Activated CD4-positive, alpha-beta T cell treated with anti-CD3 and anti-CD28 coated beads for 36 hours (primary cell): ENCODE data around the gene OSBPL9. TPM values are rescaled to one million over a fixed set of nuclear protein-coding genes. Genes with fewer than 3 reads are reported as not detected.

Experiments used
- ATAC-seq: fragments of 200-7000 bp; cut with Tn5 transposase; one replicate; pipeline ENCODE4 v1.10.0; 2021; ENCODE audit warnings: mild to moderate bottlenecking, moderate library complexity
- CTCF ChIA-PET: fragments of 350-600 bp; sonication (Branson Sonifier 250); formaldehyde crosslinking; loops from one replicate; lab custom pipeline; 2021; ENCODE audit warnings: antibody characterized with exemption; lab: Charles Lee
- POLR2A ChIA-PET: fragments of 350-600 bp; sonication (Branson Sonifier 250); formaldehyde crosslinking; loops from one replicate; lab custom pipeline; 2021; ENCODE audit warnings: antibody characterized with exemption, inconsistent platforms; lab: Charles Lee
- DNase-seq: peaks from one replicate; pipeline ENCODE4 v3.0.0-alpha.2; 2020
- H3K27ac Mint-ChIP-seq: one replicate; pipeline ENCODE4 v1.8.0; 2021; ENCODE audit warnings: mixed read lengths
- H3K27me3 Mint-ChIP-seq: one replicate; pipeline ENCODE4 v1.8.0; 2021; ENCODE audit warnings: mixed read lengths
- H3K36me3 Mint-ChIP-seq: one replicate; pipeline ENCODE4 v1.8.0; 2021; ENCODE audit warnings: low read depth, mixed read lengths
- H3K4me1 Mint-ChIP-seq: one replicate; pipeline ENCODE4 v1.8.0; 2021; ENCODE audit warnings: mixed read lengths
- H3K4me3 Mint-ChIP-seq: one replicate; pipeline ENCODE4 v1.8.0; 2021; ENCODE audit warnings: mild to moderate bottlenecking, moderate library complexity, mixed read lengths
- H3K9me3 Mint-ChIP-seq: one replicate; pipeline ENCODE4 v1.8.0; 2021; ENCODE audit warnings: low read depth, mixed read lengths
- intact Hi-C, 2 experiments: fragments of 100-400 bp; cut with DNase I in 1 of 2; cut with micrococcal nuclease in 1 of 2; formaldehyde crosslinking; loops; one replicate each; pipeline versions ENCODE4 v1.14.2 to v1.15.1; 2022 to 2024; cut with DNase I, micrococcal nuclease
- total RNA-seq, 2 experiments: library from RNA; stranded (reverse); gene quantifications; one replicate each; pipeline ENCODE4 v1.2.3, GENCODE V29; 2021

The OSBPL9 gene
- total RNA-seq, 2 experiments from 2014 or later, result 46.2 to 64.5 TPM

DNA sequence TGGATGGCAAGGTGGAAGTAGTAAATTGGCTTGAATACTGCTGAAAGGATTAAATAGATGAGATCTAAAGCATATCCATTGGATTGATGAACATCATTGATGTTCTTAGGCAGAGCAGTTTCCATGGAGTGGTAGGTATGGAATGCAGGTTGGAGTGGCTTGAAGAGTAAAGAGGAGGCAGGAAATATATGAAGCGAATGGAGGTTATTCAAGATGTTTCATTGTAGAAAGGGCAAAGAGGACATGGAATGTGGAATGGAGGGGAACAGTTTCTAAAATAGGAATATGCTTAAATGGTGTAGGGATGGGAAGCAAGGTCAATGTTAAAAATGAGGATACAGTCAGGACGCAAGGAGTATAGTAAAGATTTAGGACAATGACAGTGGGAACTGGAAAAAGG is 6.1 kb downstream of the OSBPL9 start:
- H3K36me3 Mint-ChIP-seq, result no peaks in the 10 kb centered on the region
- H3K4me1 Mint-ChIP-seq, result peaks cover 32% of the 10 kb centered on the region
- H3K27ac Mint-ChIP-seq, result no peak overlapping the region
- intact Hi-C loops, result loop anchor here in 1 of 2 experiments (5.0 kb wide), 1 partner anchor 49 kb away; no protein-coding TSS in a partner anchor
- DNase-seq (no peak), ATAC-seq (no peak)
- no peaks in the 10 kb centered on the region for H3K27me3 Mint-ChIP-seq
- no peaks in the 10 kb centered on the region for H3K9me3 Mint-ChIP-seq
- ChIA-PET CTCF (interaction anchor here (0.6 to 0.7 kb wide), 2 partner anchors 12 to 146 kb away, joined by 3 read pairs; no protein-coding TSS in a partner anchor), POLR2A (interaction anchor here (0.6 kb wide), 1 partner anchor 683 kb away, joined by 3 read pairs; no protein-coding TSS in a partner anchor)
- no peak overlapping the region for H3K4me3 Mint-ChIP-seq

DNA sequence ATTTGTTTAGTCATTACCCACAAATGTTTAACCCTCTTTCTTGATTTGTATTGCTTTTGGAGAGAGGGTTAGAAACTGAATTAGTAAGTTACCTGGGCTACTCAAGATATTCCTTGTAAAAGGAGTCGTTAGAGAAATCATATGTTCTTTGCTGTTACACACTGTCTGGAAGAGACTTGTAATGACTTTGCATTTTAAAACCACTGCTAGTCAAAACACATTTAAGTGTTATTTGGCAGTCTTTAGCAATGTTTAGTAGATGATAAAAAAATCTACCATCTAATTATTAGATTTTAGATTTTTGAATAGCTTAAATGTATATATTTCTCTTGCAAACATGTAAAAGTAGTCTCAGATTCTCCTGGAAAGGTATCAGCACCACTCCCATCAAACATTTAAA is 6.6 kb downstream of the OSBPL9 start:
- CTCF ChIA-PET, result interaction anchor here (0.6 to 0.7 kb wide), 3 partner anchors 13 to 281 kb away, joined by 3 read pairs; no protein-coding TSS in a partner anchor
- ATAC-seq, result no peak
- H3K4me1 Mint-ChIP-seq, result peaks cover 28% of the 10 kb centered on the region
- H3K4me3 Mint-ChIP-seq, result no peak overlapping the region
- POLR2A ChIA-PET, result interaction anchor here (0.6 kb wide), 2 partner anchors 8 to 683 kb away, joined by 3 read pairs; no protein-coding TSS in a partner anchor
- H3K9me3 Mint-ChIP-seq, result no peaks in the 10 kb centered on the region
- intact Hi-C loops, result loop anchor here in 1 of 2 experiments (5.0 kb wide), 1 partner anchor 49 kb away; no protein-coding TSS in a partner anchor
- no peak overlapping the region for H3K27ac Mint-ChIP-seq
- H3K27me3 Mint-ChIP-seq, result no peaks in the 10 kb centered on the region
- no peaks in the 10 kb centered on the region for H3K36me3 Mint-ChIP-seq
- no peak for DNase-seq

DNA sequence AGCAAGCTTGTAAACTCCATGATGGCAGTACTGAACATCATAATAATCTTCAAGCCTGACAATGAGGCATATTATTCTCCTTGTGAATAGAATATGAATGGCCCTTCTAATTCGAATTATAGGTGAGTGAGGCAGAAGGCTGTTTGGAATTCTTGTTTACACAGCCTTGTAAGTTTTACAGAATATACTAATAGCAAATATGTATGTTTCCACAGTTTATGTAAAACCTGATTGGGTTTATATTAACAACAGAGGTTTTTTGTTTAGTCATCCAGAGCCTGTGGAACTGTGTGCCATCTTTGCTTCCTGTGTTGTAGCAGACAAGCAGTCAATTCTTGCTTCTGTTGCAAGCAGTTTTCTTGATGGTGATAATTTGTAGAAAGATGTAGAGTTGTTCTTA is 8.0 kb downstream of the OSBPL9 start:
- intact Hi-C loops, result loop anchor here (5.0 kb wide), 2 partner anchors 47 to 142 kb away; no protein-coding TSS in a partner anchor
- POLR2A ChIA-PET, result no interaction called here

DNA sequence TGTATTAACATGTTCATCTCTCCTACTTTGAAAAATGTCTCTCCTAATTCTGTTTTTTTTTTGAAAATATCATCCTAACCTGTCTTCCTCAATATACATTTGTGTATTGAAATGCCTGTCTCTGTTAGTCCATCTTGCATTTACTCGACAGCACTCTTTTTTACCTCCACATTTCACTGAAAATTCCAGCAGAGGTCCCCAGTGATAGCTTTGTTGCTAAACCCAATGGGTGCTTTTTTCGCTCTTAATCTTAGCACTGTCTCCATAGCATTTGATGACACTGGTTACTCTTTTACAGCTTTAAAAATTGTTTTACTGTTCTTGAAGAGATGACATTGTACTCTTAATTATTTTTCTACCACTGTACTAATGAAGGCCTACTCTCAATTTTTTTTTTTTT is 10.8 kb downstream of the OSBPL9 start:
- Mint-ChIP-seq H3K4me3 (no peak overlapping the region), H3K27ac (no peak overlapping the region), H3K4me1 (peaks cover 21% of the 10 kb centered on the region), H3K27me3 (no peaks in the 10 kb centered on the region), H3K9me3 (no peaks in the 10 kb centered on the region), H3K36me3 (peaks cover 1% of the 10 kb centered on the region)
- ATAC-seq (no peak), DNase-seq (peak; percentile 16)
- intact Hi-C loops, result loop anchor here (1.0 to 5.0 kb wide), 2 partner anchors 140 to 142 kb away; no protein-coding TSS in a partner anchor
- ChIA-PET POLR2A (no interaction called here), CTCF (interaction anchor here (0.8 to 2.5 kb wide), 4 partner anchors 19 to 141 kb away, joined by 3 to 16 read pairs (median 4); no protein-coding TSS in a partner anchor)

More for the DNA sequence above, 8.0 kb downstream of the OSBPL9 start:
- no peak for DNase-seq
- no peak for ATAC-seq
- CTCF ChIA-PET, result no interaction called here
- H3K9me3 Mint-ChIP-seq, result no peaks in the 10 kb centered on the region
- no peak overlapping the region for H3K27ac Mint-ChIP-seq
- no peaks in the 10 kb centered on the region for H3K27me3 Mint-ChIP-seq
- H3K4me3 Mint-ChIP-seq, result no peak overlapping the region
- H3K4me1 Mint-ChIP-seq, result peaks cover 28% of the 10 kb centered on the region
- H3K36me3 Mint-ChIP-seq, result peaks cover 1% of the 10 kb centered on the region

DNA sequence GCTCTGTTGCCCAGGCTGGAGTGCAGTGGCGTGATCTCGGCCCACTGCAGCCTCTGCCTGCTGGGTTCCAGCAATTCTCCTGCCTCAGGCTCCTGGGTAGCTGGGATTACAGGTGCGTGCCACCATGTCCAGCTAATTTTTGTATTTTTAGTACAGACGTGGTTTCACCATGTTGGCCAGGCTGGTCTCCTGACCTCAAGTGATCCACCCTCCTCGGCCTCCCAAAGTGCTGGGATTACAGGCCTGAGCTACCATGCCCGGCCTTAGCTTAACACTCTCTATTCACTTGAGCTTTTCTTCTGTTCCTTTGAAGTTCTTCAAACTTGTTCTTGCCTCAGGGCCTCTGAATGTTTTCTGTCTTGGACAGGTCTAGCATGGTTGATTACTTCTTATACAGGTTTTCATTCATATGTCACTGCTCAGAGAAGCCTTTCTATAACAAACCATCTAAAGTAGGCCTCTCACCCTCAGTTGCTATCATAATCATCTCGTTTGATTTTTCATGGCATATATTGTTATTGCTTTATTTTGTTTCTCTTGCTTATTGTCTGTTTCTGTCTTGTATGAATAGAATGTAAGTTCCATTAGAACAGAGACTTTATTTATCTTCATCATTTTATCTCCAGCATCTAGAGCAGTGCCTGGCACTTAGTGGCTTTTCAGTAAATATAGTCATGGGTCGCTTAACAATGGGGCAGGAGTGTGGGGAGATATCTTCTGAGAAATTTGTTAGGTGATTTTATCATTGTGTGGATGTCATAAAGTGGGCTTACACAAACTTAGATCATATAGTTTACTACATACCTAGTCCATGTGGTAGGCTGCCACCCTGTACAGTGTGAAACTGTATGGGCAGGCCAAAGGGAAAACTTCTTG is 12.1 kb downstream of the OSBPL9 start:
- Mint-ChIP-seq H3K4me1 (peaks cover 17% of the 10 kb centered on the region), H3K27me3 (no peaks in the 10 kb centered on the region), H3K27ac (no peak overlapping the region), H3K9me3 (no peaks in the 10 kb centered on the region), H3K36me3 (peaks cover 1% of the 10 kb centered on the region), H3K4me3 (no peak overlapping the region)
- ChIA-PET POLR2A (no interaction called here), CTCF (interaction anchor here (0.6 to 2.5 kb wide), 2 partner anchors 12 to 140 kb away, joined by 4 to 16 read pairs; partner anchors contain the start of gene OSBPL9)
- DNase-seq, result no peak
- no peak for ATAC-seq
- intact Hi-C loops, result loop anchor here in 1 of 2 experiments (5.0 kb wide), 1 partner anchor 138 kb away; no protein-coding TSS in a partner anchor

DNA sequence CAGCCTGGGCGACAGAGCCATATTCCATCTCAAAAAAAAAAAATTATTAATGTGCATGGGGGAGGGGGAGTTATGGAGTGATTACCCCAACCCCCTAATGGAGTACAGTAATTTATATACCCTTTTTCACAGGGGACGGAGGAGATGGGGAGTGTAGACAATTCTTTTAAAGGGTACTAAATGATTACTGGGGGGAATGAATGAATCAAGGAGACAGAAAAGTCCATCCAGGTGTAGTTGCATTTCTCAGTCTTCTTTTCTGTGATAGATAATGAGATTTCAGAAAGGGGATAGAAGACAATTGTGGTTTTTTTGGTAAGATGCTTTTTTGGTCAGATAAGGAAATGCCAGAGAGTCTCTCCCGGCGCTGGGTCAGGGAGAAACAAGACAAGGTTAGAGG is 13.0 kb downstream of the OSBPL9 start:
- no peak for DNase-seq
- CTCF ChIA-PET, result interaction anchor here (0.6 to 1.1 kb wide), 2 partner anchors 139 to 657 kb away, joined by 4 to 7 read pairs; no protein-coding TSS in a partner anchor
- intact Hi-C loops, result loop anchor here in 1 of 2 experiments (5.0 kb wide), 1 partner anchor 137 kb away; no protein-coding TSS in a partner anchor
- POLR2A ChIA-PET, result no interaction called here
- Mint-ChIP-seq H3K27me3 (no peaks in the 10 kb centered on the region), H3K36me3 (peaks cover 1% of the 10 kb centered on the region), H3K4me3 (no peak overlapping the region), H3K4me1 (peaks cover 20% of the 10 kb centered on the region), H3K27ac (no peak overlapping the region), H3K9me3 (no peaks in the 10 kb centered on the region)
- no peak for ATAC-seq

DNA sequence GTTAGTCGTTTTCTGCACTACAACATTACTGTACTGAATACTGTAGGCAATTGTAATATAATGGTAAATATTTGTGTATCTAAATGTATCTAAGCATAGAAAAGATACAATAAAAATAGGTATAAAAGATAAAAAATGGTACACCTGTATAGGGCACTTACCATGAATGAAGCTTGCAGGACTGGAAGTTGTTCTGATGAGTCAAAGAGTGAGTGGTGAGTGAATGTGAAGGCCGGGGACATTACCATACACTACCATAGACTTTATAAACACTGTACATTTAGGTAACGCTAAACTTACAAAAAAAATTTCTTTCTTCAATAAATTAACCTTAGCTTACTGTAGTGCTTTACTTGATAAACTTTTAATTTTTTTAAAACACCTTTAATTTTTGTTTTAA is 13.5 kb downstream of the OSBPL9 start:
- ChIA-PET CTCF (interaction anchor here (1.1 kb wide), 1 partner anchor 139 kb away, joined by 7 read pairs; no protein-coding TSS in a partner anchor), POLR2A (interaction anchor here (0.6 kb wide), 1 partner anchor 99 kb away, joined by 3 read pairs; no protein-coding TSS in a partner anchor)
- H3K27me3 Mint-ChIP-seq, result no peaks in the 10 kb centered on the region
- DNase-seq, result no peak
- peaks cover 18% of the 10 kb centered on the region for H3K4me1 Mint-ChIP-seq
- no peaks in the 10 kb centered on the region for H3K9me3 Mint-ChIP-seq
- H3K36me3 Mint-ChIP-seq, result peaks cover 1% of the 10 kb centered on the region
- no peak overlapping the region for H3K4me3 Mint-ChIP-seq
- H3K27ac Mint-ChIP-seq, result no peak overlapping the region
- intact Hi-C loops, result no loop called here
- ATAC-seq, result no peak

DNA sequence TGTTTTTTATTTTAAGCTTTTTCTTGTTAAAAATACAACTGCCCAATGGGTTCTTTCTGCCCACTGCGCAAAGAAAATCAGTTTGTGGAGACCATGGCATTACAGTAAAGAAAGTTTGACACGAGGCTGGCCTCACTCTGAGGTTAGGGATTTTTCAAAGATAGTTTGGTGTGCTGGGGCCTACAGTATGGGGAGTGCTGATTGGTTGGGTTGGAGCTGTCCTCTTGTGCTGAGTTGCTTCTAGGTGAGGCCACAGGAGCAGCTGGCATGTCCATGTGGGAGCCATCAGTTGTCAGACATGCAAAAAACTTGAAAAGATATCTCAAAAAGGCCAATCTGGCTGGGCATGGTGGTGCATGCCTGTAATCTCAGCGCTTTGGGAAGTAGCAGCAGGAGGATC is 14.0 kb downstream of the OSBPL9 start:
- ChIA-PET POLR2A (interaction anchor here (0.6 kb wide), 2 partner anchors 7 to 98 kb away, joined by 3 read pairs; no protein-coding TSS in a partner anchor), CTCF (interaction anchor here (1.1 to 1.2 kb wide), 2 partner anchors 9 to 138 kb away, joined by 4 to 7 read pairs; no protein-coding TSS in a partner anchor)
- Mint-ChIP-seq H3K4me1 (peaks cover 18% of the 10 kb centered on the region), H3K27ac (no peak overlapping the region), H3K36me3 (peaks cover 1% of the 10 kb centered on the region), H3K4me3 (no peak overlapping the region), H3K27me3 (no peaks in the 10 kb centered on the region), H3K9me3 (no peaks in the 10 kb centered on the region)
- ATAC-seq (no peak), DNase-seq (no peak)
- intact Hi-C loops, result no loop called here

DNA sequence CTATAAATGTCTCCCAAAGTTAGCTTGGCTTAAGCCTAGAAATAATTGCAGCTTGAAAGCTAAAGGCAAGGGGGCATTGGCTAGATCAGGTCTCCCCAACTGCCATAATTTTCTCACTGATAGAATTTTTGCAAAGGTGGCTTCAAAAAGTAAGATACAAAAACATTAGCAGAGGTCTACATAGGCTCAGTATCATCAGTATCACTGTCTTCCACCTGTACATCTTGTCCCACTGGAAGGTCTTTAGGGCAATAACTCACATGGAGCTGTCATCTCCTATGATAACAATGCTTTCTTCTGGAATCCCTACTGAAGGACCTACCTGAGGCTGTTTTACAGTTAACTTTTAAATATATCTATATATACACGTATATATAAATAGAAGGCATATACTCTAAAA is 14.9 kb downstream of the OSBPL9 start:
- CTCF ChIA-PET, result interaction anchor here (1.2 kb wide), 1 partner anchor 10 kb away, joined by 4 read pairs; no protein-coding TSS in a partner anchor
- Mint-ChIP-seq H3K27ac (no peak overlapping the region), H3K36me3 (peaks cover 1% of the 10 kb centered on the region)

DNA sequence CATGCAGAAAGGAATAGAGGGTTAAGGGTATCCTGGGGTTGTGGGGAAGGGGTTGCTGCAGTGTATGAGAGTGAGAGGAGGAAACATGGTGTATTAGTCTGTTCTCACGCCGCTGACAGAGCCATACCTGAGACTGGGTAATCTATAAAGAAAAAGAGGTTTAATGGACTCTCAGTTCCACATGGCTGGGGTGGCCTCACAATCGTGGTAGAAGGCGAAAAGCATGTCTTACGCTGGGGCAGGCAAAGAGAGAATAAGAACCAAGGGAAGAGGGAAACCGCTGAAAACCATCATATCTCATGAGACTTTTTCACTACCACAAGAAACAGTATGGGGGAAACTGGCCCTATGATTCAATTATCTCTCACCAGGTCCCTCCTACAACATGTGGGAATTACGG is 17.7 kb downstream of the OSBPL9 start:
- intact Hi-C loops, result no loop called here
- no peaks in the 10 kb centered on the region for H3K27me3 Mint-ChIP-seq
- H3K4me3 Mint-ChIP-seq, result no peak overlapping the region
- no peak for ATAC-seq
- H3K27ac Mint-ChIP-seq, result no peak overlapping the region
- CTCF ChIA-PET, result interaction anchor here (0.7 to 1.0 kb wide), 2 partner anchors 54 to 769 kb away, joined by 3 read pairs; no protein-coding TSS in a partner anchor
- no peaks in the 10 kb centered on the region for H3K36me3 Mint-ChIP-seq
- POLR2A ChIA-PET, result no interaction called here
- no peaks in the 10 kb centered on the region for H3K9me3 Mint-ChIP-seq
- H3K4me1 Mint-ChIP-seq, result peaks cover 19% of the 10 kb centered on the region
- no peak for DNase-seq

More for the DNA sequence above, 14.9 kb downstream of the OSBPL9 start:
- H3K27me3 Mint-ChIP-seq, result no peaks in the 10 kb centered on the region
- no peak for DNase-seq
- no peak overlapping the region for H3K4me3 Mint-ChIP-seq
- intact Hi-C loops, result no loop called here
- no peak for ATAC-seq
- H3K4me1 Mint-ChIP-seq, result peaks cover 18% of the 10 kb centered on the region
- POLR2A ChIA-PET, result interaction anchor here (0.6 kb wide), 1 partner anchor 8 kb away, joined by 3 read pairs; no protein-coding TSS in a partner anchor
- H3K9me3 Mint-ChIP-seq, result no peaks in the 10 kb centered on the region

DNA sequence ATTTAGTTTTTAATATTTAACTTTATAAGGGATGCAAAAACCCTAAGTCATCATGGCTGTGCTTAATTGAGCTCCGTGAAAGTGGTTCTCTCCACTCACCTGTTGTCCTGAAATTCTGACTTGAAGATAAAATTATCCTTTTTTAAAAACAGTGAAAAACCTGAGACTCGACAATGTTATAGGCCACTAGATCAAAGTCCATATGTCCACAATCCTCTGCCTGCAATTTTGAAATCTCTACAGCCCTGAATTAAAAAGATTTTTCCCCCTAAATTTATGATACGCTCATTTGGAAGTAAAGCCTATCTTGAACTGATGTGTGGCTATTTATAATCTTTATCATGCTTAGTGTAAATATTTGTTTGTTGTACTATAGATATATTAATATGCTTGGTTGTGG is 18.7 kb downstream of the OSBPL9 start:
- peaks cover 14% of the 10 kb centered on the region for H3K4me1 Mint-ChIP-seq
- intact Hi-C loops, result no loop called here

More for the DNA sequence above, 18.7 kb downstream of the OSBPL9 start:
- DNase-seq, result no peak
- ChIA-PET POLR2A (no interaction called here), CTCF (interaction anchor here (1.0 kb wide), 1 partner anchor 53 kb away, joined by 3 read pairs; no protein-coding TSS in a partner anchor)
- H3K27ac Mint-ChIP-seq, result no peak overlapping the region
- H3K4me3 Mint-ChIP-seq, result no peak overlapping the region
- ATAC-seq, result no peak
- no peaks in the 10 kb centered on the region for H3K9me3 Mint-ChIP-seq
- no peaks in the 10 kb centered on the region for H3K27me3 Mint-ChIP-seq
- H3K36me3 Mint-ChIP-seq, result no peaks in the 10 kb centered on the region
